Measurements from ENCODE around the gene MOV10L1. TPM values are rescaled to one million over a fixed set of nuclear protein-coding genes. Genes with fewer than 3 reads are reported as not detected.

MOV10L1 gene
- total RNA-seq, 1 donor from 2014 or later = 1.0 TPM

DNA sequence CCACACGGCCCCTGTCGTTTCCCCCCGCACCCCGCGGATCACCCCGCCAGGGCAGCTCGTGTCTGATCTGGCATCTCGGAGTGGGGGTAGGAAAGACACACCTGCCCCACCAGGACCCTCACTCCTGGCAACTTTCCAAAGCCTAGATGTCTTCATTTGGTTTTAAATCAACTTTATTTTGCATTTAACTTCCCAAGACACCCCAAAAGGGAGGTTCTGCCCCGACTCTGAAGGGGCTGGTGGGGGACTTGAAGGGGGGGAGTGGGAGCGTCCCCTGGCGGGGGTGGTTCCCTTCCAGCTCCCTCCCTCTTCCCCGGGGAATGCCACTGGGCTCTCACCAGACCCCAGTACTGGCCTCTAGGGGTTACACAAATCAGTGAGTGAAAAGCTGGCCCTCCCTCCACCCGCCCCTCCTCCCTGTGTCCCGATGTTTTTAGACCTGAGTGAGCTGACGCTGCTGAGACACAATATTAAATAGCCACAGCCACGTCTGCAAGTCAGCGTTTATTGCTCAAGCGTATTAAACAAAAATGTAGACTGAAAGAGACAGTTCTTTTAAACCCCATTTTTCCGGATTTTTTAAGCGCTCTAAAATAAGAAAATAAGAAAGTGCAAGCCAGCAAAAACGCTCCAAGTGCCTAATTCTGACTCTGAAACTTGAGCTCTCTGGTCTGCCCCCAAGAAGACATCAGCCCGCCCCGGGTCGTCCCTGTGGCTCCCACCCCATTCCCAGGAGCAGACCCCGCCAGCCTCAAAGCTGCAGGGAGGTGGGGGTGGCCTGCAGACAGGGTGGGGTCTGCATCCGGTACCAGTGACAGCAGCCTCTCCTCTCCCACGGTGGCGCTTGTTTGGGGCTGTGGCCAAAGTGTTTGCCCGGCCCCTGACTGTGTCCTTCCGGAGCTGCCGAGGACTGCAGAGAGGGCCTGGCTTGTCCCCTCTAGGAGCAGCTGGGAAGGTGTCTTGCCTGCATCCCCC lies 30.6 kb upstream of the MOV10L1 start:
- DNase-seq = peak; percentile 28

DNA sequence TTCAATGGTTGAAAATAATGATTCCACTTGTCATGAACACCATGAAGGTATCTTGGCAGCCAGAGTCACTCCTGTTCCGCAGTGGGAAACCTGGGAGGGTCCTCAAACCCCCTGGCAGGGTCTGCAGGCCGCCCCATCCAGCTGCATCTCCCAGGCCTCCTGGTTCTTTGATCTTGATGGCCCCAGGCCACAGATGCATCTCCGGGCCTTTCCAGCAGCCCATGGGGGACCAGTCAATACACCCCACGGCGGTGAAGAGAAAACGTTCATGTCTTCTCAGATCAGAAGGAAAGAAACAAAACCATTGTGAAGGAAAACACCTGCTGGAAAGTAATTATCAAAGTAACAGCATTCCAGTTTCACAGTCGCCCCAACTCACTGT lies 29.9 kb upstream of the MOV10L1 start:
- no peak for DNase-seq

DNA sequence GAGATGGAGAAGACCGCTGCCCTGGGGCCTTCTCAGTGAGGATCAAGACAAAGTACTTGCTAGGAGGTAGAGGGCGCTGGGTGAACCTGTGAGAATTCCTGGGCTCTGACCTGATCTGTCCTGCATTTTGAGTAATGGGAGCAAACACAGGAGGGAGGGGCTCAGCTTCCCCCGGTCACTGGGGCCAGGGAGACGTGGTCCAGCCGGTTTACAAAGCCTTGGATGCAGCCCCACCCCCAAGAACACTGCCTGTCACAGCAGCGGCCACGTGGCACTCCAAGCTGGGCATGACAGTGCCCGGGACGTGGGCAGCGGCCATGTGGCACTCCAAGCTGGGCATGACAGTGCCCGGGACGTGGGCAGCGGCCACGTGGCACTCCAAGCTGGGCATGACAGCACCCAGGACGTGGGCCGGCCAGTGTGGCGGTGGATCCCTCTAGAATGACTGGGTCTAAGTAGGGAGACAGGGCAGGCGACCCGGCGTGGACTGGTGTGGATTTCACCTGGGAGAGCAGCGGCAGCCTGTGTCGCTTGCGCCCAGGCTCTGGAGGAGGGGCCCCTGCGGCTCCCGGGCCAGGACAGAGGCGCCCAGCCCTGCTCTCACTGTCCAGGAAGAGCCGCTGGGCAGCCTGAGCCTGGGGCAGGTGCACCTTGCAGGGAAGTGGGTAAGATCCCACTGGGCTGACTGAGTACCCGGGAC lies 29.2 kb upstream of the MOV10L1 start:
- no peak for DNase-seq

DNA sequence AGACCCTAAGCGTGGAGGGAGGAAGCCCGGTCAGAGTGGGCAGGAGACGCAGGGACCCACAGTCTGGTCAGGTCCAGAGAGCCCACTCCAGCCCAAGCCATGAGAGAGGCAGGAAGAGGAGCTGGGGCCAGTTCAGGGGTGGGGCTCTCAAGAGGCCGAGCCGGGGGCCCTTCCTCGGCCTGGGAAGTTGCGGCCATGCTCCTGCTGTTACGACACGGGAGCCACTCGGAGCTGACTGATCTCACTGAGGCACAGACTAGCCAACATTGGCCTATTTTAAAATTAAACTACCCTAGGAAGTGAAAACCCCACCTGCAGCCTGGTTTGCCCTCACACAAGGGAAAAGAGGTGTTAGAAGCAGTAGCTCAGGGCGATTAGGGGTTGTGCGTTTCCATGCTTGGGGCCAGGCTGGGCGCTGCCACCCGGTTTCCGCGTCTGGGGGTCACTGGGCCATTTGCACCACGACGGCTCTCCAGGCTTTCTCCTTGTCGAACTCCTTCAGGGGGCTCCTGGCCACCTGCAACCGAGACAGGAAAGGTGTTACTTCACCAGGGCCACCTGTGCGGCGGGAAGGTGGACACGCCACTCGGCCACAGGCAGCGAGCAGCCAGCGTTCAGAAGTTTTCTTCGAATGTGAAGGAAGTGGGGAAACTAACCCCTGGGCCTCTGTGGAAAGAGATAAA lies 28.5 kb upstream of the MOV10L1 start:
- DNase-seq = no peak

DNA sequence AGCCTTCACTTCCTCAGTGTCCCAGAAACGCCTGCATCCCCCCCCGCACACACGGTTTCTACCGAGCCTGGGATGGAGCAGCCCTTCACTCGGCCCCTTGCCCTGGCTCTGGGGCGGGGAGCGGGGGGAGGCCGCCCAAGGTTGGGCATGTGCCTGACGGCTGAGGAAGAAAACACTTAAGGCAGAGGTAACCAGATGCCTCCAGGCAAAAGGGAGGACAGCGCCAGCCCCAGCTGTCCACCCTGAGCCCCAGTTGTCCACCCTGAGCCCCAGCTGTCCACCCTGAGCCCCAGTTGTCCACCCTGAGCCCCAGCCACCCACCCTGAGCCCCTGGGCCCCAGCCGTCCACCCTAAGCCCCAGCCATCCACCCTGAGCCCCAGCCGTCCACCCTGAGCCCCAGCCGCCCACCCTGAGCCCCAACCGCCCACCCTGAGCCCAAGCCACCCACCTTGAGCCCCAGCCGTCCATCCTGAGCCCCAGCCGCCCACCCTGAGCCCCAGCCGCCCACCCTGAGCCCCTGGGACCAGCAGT lies 27.9 kb upstream of the MOV10L1 start:
- DNase-seq = peak; percentile 24

DNA sequence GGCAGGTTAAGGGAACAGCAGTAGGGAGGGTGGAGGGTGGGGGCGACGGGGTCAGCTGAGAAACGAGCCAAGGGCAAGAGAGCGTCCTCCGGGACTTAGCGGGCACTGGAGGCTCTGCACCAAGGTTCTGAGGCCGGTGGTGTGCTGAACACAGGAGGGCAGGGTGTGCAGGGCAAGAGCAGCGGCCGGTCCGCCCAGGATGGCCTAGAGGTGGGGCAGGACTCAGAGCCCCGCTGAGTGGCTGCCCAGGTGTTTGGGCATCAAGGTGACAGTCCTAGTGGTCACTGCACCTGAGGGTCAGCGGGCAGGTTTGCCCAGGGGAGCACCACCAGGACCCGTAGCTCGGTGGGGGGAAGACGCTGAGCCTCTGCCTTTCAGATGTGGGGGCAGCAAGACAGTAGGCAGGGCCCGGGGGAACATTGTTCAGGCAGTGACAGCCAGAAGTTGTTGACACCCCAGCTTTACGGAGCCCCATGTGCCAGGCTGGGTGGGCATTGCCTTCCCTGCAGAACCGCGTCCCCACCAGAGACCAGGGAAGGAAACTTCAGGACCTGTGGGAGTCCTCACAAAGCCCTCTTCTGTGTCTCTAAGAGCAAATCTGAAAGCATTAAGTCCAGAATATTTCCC lies 27.2 kb upstream of the MOV10L1 start:
- DNase-seq = no peak

DNA sequence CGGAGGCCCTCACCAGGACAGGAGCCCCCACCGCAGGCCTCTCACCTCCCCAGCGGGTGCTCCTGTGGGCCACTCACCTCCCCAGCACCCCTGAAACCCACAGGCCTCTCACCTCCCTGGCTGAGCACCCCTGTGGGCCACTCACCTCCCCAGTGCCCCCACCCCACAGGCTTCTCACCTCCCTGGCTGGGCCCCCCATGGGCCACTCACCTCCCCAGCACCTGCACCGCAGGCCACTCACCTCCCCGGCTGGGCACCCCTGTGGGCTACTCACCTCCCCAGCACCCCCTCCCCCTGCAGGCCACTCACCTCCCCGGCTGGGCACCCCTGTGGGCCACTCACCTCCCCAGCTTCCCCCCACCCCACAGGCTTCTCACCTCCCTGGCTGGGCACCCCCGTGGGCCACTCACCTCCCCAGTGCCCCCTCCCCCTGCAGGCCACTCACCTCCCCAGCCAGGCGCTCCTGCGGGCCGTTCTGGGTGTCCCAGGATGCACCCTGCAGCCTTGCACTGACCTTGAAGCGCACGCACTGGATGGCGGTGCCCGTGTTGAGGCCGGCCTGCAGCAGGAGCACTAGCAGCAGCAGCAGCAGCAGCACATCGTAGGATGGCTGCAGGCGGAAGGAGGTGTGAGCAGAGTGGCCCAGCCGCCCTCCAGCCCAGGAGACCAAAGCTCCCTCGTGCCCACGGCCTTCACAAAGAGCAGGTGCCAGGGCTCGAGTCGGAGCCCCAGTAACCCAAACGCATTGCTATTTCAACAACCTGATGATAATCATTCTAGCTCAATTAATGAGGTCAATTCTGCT lies 26.0 kb upstream of the MOV10L1 start:
- DNase-seq = no peak

DNA sequence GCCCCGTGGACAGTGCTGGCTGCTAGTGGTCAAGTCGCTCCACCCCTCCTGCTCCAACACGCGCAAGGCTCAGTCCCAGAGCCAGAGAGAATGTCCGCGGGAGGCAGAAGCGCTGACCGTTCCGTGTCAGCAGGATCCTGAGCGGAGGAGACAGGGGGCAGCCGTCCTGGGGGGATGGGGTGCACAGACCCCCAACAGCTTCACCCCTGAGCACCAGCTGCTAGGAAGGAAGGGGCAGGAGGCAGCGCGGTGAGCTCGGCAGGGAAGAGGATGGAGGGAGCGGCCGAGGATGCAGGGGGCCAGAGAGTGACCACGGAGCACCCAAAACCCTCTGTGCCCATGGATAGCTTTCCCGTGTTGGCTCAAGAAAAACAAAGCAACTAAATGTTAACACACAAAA lies 25.4 kb upstream of the MOV10L1 start:
- no peak for DNase-seq

DNA sequence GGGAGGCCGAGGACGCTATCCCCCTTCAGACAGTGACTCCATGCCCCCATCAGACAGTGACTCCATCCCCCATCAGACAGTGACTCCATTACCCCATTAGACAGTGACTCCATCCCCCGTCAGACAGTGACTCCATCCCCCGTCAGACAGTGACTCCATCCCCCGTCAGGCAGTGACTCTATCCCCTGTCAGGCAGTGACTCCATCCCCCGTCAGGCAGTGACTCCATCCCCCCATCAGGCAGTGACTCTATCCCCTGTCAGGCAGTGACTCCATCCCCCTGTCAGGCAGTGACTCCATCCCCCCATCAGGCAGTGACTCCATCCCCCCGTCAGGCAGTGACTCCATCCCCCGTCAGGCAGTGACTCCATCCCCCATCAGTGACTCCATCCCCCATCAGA lies 22.6 kb upstream of the MOV10L1 start:
- no peak for DNase-seq

DNA sequence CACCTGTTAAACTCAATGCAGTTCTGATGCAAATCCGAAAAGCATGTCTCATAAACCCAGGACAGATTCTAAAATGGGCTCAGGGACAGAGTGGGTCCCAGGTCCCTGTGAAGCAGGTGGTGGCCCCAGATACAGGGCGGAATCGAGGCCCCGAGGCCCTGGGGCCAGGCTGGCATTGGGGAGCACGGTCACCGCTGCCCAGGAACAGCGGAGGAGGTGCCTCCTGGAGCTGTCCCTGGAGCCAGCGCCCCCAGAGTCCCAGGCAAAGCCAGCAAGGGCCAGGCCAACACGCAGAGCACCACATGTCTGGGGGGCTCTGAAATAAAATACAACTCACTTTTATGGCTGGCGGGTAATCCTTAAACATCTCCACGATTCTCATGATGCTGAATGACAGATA lies 21.7 kb upstream of the MOV10L1 start:
- no peak for DNase-seq

DNA sequence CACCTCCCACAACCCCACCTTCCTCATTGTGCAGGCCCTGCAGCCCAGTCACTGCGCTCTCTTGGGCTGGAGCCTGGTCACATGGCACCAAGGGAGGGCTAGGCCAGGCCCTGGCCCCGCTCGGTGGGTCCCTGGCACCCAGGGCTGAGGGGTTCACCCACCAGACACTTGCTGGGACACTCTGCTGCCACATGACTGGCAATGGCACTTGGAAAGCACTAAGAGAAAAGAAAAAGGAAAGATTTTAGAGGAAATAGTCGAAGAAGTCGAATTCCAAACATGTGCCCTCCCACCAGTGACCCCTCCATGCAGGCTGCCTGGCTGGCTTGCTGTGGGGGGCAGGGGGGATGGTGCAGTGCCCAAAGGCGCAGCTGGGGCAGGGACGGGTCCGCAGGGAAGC lies 19.4 kb upstream of the MOV10L1 start:
- DNase-seq = no peak

DNA sequence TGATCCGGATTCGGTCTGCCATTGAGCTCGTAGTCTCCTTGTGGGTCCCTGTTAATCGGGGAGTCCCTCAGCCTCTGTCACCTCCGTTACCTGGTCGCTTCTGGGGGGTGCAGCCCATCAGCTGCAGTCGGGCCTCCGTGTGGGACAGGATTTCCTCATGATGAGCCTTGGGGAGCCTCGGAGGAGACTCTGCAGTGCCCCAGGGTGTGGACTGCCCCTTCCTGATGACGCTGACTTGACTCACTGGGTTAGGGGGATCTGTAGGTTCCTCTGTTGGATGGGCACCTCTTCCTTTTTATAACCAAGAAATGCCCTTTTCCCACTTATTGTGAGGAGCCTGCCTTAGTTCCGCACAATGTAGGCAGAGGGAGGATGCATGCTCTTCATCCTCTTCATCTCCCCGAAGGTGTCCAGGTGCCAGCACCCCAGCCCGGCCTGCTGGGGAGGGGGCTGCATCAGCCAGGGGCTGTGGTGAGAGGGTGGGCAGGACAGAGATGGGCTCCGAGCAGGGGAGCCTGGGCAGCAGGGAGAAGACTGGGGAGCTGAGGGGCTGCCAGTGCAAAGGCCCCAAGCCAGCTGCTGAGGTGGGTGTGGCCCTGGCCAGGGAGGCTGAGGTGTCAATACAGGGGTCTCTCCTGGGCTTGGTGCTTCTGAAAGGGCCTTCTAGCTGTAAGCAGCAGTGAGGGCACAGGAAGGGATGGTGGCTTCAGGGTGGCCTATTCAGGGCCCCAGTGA lies 18.2 kb upstream of the MOV10L1 start:
- no peak for DNase-seq

DNA sequence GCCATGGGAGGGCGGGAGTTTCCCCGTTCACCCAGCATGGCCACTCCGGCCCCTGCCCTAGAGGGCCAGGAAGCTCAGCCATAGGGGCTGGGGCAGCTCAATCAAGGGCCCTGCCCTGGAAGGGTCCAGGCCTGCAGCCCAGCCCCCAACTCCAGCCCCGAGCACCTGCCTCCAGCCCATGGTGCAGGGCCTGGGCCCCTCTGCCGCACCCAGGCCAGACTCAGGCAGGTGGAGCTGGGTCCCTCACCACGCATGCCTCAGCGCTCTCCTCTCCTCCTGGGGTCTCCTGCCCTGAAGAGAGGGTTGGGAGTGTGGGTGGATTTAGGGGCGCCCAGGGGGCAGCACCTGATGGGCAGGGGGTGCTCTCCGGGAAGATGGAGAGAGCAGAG lies 17.6 kb upstream of the MOV10L1 start:
- no peak for DNase-seq

DNA sequence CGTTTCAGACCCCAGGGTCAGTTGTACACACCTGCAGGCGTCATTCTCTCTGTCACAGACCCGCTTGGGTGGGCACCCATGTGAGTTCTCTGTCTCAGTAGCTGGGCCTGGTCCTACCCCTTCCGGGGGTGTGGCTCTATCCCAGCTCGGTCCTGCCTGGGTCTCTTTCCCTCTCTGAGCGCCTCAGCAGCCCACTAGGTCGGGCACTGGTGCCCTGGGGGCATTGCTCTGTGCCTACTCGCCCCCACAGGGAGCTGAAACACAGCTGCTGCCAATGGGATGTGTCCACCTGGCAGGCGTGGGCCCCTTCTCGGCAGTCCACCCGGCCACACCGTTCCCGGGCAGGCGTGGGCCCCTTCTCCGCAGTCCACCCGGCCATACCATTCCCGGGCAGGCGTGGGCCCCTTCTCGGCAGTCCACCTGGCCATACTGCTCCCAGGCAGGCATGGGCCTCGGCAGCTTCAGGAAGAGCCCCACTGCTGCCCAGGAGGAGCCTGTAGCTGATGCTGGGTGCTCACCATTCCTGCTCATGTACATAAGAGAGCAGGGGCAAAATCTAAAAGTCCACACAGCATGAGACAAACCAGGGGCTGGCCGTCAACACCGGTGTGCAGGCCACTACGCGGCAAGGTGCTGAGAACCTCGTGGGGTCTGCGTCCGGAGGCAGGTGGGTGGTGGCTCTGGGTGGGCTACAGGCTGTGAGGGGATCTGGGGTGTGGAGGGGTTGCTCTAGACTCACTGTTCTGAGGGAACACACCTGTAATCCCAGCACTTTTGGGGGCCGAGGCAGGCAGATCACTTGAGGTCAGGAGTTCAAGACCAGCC lies 16.9 kb upstream of the MOV10L1 start:
- no peak for DNase-seq

DNA sequence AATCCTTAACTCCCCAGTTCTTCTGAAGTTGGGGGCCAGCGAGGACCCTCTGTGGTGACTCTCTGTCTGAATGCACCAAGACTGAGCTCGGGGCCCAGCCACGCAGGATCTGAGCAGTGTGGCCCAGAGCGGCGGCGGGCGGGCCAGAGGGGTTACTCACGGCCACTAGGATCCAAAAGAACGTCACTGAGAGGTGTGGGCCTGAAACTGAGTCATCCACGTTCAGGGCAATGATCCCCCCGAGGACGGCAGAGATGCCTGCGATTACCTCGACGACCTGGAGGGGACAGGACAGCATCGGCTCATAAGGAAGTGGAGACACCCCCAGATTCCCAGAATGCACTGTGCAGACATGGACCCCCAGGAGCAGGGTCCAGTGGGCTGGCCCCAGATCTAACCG lies 15.8 kb upstream of the MOV10L1 start:
- DNase-seq = no peak

DNA sequence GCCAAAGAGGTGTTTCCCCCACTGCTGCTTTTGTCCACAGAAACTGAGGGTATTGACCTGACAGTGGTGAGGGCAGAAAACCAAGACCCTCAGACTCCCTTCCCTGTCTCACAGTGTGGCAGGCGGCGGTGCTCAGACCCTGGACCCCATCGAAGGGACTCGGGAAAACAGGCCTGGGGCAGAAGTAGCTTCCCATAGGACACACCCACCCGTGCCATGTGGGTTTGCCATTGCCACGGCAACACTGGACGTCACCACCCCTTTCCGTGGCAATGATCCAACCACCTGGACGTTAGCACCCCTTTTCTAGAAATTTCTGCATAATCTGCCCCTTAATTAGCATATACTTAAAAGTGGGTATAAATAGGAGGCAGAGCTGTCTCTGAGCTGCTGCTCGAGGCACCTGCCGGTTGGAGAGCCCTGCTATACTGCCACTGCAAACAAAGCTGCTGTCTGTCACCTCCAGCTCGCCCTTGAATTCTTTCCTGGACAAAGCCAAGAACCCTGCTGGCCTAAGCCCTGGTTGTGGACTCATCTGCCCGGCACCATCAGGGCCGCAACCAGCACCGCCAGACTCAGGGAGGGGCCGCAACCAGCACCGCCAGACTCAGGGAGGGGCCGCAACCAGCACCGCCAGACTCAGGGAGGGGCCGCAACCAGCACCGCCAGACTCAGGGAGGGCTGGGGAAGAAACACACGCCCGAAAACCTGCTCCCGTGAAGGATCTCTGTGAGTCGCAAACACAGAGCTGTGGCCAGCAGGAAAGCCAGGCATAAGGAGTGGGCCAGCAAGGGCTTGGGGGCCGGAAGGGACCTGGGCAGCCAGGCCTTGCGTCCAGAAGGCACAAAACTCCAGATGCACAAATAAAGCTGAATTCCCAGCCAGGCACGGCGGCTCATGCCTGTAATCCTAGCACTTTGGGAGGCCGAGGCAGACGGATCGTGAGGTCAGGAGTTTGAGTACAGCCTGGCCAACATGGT lies 15.0 kb upstream of the MOV10L1 start:
- DNase-seq = peak; percentile 61

DNA sequence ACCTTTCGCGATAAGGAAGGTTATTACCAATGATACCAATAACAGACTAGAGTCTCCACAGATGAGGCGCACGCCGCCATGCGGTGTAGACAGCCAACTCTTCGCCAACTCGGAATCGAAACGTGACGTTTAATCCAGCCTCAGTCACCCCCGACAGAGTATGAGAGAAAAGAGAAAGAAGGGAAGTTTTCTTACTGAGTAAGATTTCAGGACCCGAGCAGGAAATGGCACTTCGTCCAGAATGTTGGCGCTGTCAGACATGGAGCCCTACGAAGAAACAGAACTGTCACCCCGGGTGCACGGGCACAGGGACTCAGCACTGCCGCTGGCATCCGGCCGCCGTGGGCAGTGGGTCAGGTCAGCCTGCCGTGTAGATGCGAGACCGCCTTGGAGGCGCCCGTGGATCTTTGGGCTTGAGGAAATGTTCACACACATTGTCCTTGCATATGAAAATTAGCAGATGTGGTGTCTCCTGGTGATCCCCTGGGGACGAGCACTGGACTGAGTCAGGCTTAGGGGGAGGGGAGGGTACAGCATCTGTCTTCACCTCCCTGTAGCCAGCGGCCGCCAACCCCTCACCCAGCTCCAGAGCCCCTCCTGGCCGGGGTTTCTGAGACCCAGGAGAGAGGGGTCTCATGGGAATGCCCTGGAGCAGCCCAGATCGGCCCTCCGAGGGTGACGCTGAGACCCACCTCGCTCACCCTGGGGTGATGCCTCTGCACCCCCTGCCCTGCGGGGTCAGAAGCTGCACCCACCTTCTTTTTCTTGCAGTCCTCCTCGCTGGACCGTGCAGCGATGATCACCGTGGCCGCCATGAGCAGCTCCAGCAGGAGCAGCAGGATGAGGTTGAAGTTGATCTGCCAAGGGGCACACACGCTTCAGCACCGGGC lies 12.9 kb upstream of the MOV10L1 start:
- DNase-seq = no peak

Data from tongue (tissue), 2 donors.